HG02623 (cell line): Measurements from ENCODE around the gene LCE3E.

ENCODE experiments used
- ATAC-seq: cut with Tn5 transposase; IDR thresholded peaks from one replicate; pipeline ENCODE4 v1.9.1; 2021; ENCODE audit warnings: moderate library complexity; ENCODE audit not compliant: unreplicated experiment

Gene LCE3E

GRCh38 chr1:152517237-152517811 is 49.3 kb downstream of the LCE3E start:
- ATAC-seq: no peak

DNA sequence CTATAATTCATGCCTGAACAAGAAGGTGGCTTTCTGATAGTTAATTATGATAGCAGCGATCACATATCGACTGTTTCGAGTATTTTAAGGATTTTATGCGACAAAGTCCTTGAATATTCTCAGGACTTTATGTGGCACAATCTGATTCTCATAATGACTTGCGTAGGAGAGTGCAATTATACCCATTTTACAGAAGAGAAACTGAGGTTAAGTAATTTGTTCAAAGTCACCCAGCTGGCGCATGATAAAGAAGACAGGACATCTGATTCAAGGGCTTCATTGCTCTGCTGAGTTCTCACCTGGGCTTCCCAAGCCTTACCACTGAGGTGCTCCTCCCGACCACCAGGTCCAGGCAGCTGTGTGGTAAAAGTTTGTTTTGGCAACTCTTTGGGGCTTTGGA is 50.5 kb downstream of the LCE3E start:
- ATAC-seq: no peak
